HG03521 (cell line): ENCODE results near the gene DIDO1.
"Not testable (repeated sequence)": the region's sequence is repeated elsewhere in the genome, so short reads cannot be mapped to it uniquely, and the experiment has no call there.

ENCODE experiments used
- ATAC-seq: cut with Tn5 transposase; IDR thresholded peaks from one replicate; pipeline ENCODE4 v1.9.1; 2021; ENCODE audit warnings: mild to moderate bottlenecking, moderate library complexity; ENCODE audit not compliant: unreplicated experiment

The DIDO1 gene

GRCh38 chr20:62881662-62882395, 44.5 kb downstream of the DIDO1 start:
- no peak for ATAC-seq

GRCh38 chr20:62880935-62881661, 45.2 kb downstream of the DIDO1 start:
- ATAC-seq = no peak

GRCh38 chr20:62880147-62880934, 46.0 kb downstream of the DIDO1 start:
- ATAC-seq = no peak

GRCh38 chr20:62879275-62880146, 46.8 kb downstream of the DIDO1 start:
- no peak for ATAC-seq

- no peak for ATAC-seq
Observed at GRCh38 chr20:62878244-62879038, 47.9 kb downstream of the DIDO1 start.

GRCh38 chr20:62876902-62877816, 49.1 kb downstream of the DIDO1 start:
- ATAC-seq = no peak

- ATAC-seq = no peak
Observed at GRCh38 chr20:62876501-62876901, 49.8 kb downstream of the DIDO1 start.

GRCh38 chr20:62875419-62876361, 50.6 kb downstream of the DIDO1 start:
- no peak for ATAC-seq

GRCh38 chr20:62874964-62875344, 51.4 kb downstream of the DIDO1 start:
- ATAC-seq = no peak

GRCh38 chr20:62873681-62874031, 52.6 kb downstream of the DIDO1 start:
- ATAC-seq = not testable (repeated sequence)

GRCh38 chr20:62873280-62873679, 53.0 kb downstream of the DIDO1 start:
- no peak for ATAC-seq

- ATAC-seq = no peak
Observed at GRCh38 chr20:62872862-62873261, 53.4 kb downstream of the DIDO1 start.

GRCh38 chr20:62872184-62872847, 54.0 kb downstream of the DIDO1 start:
- ATAC-seq = no peak

- ATAC-seq = no peak
Observed at GRCh38 chr20:62864207-62864606, 62.1 kb downstream of the DIDO1 start.

- peak; percentile 66 for ATAC-seq
Observed at GRCh38 chr20:62861726-62862336, 64.5 kb downstream of the DIDO1 start, which contains the start of gene TCFL5. Gene TCFL5, minus strand, starts transcription at chr20:62861822. Its CDS starts 152 bp downstream, at chr20:62861670.

- peak; percentile 25 for ATAC-seq
Observed at GRCh38 chr20:62860924-62861691, 65.2 kb downstream of the DIDO1 start.
